ENCODE data around the gene CNPY1.

The CNPY1 gene

DNA sequence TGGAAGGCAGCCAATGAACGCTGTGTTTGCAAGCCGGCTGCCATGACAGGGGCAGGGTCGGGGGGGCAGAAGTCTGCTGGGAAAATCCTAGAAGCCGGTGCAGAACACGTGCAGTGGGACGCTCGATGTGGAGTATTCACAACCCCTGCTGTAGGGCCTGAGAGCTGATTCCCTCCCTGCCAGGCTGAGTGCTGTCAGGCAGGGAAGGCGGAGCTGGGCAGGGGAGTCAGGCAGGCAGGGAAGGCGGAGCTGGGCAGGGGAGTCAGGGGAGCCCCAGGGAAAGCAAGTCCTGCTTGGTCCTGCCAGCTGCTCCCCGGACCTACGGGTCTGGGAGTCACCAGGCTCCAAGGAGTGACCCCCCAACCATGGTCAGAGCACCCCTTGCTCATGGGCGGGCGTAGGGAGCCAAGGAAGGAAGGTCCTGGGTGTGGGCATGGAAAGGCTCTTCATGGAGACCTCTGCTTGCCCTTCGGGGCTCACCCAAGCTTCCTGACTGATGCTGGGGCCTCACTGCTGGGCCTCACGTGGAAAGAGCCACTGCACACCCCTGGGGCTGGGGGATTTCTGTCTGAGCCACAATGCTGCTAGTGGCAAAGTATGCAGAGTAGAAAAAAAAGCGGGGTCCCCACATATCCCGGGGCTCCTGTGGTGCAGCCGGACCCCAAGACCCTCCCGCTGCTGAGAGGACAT, 4.2 kb downstream of the CNPY1 start:
- Mint-ChIP-seq H3K27me3 (ENCODE audit: low read depth) (peaks cover 5% of the 10 kb centered on the region), H3K27ac (no peak overlapping the region), H3K4me3 (no peak overlapping the region), H3K36me3 (ENCODE audit: low read depth) (no peaks in the 10 kb centered on the region), H3K9me3 (no peaks in the 10 kb centered on the region), H3K4me1 (ENCODE audit: low read depth) (no peaks in the 10 kb centered on the region)
- DNase-seq (ENCODE audit: low spot score): no peak

- DNase-seq (ENCODE audit: low spot score): no peak
- peaks cover 17% of the 10 kb centered on the region for H3K27me3 Mint-ChIP-seq (ENCODE audit: low read depth)
- H3K27ac Mint-ChIP-seq: no peak overlapping the region
- no peaks in the 10 kb centered on the region for H3K36me3 Mint-ChIP-seq (ENCODE audit: low read depth)
- H3K4me1 Mint-ChIP-seq (ENCODE audit: low read depth): no peaks in the 10 kb centered on the region
- H3K4me3 Mint-ChIP-seq: no peak overlapping the region
- no peaks in the 10 kb centered on the region for H3K9me3 Mint-ChIP-seq
These were observed 5.8 kb downstream of the CNPY1 start for GRCh38 chr7:155540553-155540952.

- Mint-ChIP-seq H3K27ac (no peak overlapping the region), H3K9me3 (no peaks in the 10 kb centered on the region), H3K4me1 (ENCODE audit: low read depth) (peaks cover 3% of the 10 kb centered on the region), H3K27me3 (ENCODE audit: low read depth) (peaks cover 38% of the 10 kb centered on the region), H3K4me3 (no peak overlapping the region), H3K36me3 (ENCODE audit: low read depth) (no peaks in the 10 kb centered on the region)
- no peak for DNase-seq (ENCODE audit: low spot score)
These were observed 8.1 kb downstream of the CNPY1 start for GRCh38 chr7:155538293-155538692.

GRCh38 chr7:155536451-155536850, 9.9 kb downstream of the CNPY1 start:
- H3K4me3 Mint-ChIP-seq: no peak overlapping the region
- no peak overlapping the region for H3K27ac Mint-ChIP-seq
- peaks cover 55% of the 10 kb centered on the region for H3K27me3 Mint-ChIP-seq (ENCODE audit: low read depth)
- H3K36me3 Mint-ChIP-seq (ENCODE audit: low read depth): no peaks in the 10 kb centered on the region
- H3K4me1 Mint-ChIP-seq (ENCODE audit: low read depth): peaks cover 7% of the 10 kb centered on the region
- DNase-seq (ENCODE audit: low spot score): no peak
- H3K9me3 Mint-ChIP-seq: no peaks in the 10 kb centered on the region

DNA sequence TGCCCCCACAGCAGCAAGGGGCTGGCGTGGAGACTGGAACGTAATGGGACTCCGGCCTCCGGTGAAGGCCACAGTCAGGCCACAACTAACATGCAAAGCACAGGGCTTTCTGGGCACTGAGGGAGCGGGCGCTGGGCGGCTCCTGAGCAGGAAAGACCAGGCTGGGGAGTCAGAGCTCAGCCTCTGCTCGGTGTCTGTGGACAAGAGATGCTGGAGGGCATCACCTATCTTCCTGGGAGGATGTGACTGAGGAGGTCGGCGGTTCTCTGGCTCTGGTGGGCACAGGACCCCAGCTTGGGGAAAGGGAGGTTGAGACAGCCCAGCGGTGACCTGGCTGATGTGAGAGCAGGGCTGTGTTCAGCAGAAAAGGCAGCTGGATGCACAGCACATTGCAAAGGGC, 11.7 kb downstream of the CNPY1 start:
- no peak overlapping the region for H3K27ac Mint-ChIP-seq
- H3K27me3 Mint-ChIP-seq (ENCODE audit: low read depth): peaks cover 68% of the 10 kb centered on the region
- DNase-seq (ENCODE audit: low spot score): no peak
- H3K36me3 Mint-ChIP-seq (ENCODE audit: low read depth): no peaks in the 10 kb centered on the region
- peaks cover 7% of the 10 kb centered on the region for H3K4me1 Mint-ChIP-seq (ENCODE audit: low read depth)
- H3K4me3 Mint-ChIP-seq: no peak overlapping the region
- H3K9me3 Mint-ChIP-seq: no peaks in the 10 kb centered on the region

DNA sequence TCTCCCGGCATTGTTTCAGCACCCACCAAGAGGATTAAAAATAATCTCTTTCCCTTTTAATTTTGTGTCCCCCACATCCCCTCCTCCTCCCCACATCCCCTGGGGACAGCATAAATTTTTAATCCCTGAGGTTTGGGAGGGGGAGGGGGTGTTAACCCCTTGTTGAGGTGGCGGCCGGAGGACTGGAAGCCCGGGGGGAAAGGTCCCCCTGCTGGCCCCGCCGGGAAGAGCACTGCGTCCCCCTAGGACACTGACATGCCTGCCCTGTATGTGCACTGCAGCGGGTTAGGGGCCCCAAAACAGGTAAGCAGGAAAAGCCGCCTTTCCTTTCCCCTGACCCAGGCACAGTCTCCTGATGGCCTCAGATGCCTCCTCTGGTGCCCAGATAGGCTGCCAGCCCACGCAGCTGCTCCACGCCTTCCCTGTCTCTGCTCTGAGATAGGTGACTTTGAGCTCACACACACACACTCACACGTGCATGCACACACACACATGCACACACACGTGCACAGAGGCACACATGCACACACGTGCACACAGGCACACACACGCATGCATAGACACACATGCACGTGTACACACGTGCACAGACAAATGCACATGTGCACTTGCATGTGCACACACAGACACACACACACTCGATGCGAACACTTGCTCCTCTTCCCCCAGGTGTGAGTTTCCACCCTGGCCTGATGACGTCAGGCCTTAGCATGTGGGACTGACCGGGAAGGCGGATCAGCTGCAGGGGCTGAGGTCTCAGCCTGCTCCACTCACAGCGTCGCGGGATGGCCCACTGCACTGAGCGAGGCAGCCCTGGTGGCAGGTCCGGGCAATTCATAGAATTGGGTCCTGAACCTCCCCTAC, 12.3 kb downstream of the CNPY1 start:
- Mint-ChIP-seq H3K4me3 (peak overlapping the region; percentile 51), H3K27ac (no peak overlapping the region), H3K27me3 (ENCODE audit: low read depth) (peaks cover 68% of the 10 kb centered on the region), H3K36me3 (ENCODE audit: low read depth) (no peaks in the 10 kb centered on the region), H3K4me1 (ENCODE audit: low read depth) (peaks cover 7% of the 10 kb centered on the region), H3K9me3 (no peaks in the 10 kb centered on the region)
- DNase-seq (ENCODE audit: low spot score): no peak

GRCh38 chr7:155533120-155533826, 13.1 kb downstream of the CNPY1 start:
- Mint-ChIP-seq H3K4me1 (ENCODE audit: low read depth) (peaks cover 7% of the 10 kb centered on the region), H3K36me3 (ENCODE audit: low read depth) (no peaks in the 10 kb centered on the region), H3K27ac (no peak overlapping the region), H3K4me3 (peak overlapping the region; percentile 12), H3K27me3 (ENCODE audit: low read depth) (peaks cover 68% of the 10 kb centered on the region), H3K9me3 (no peaks in the 10 kb centered on the region)
- no peak for DNase-seq (ENCODE audit: low spot score)

DNA sequence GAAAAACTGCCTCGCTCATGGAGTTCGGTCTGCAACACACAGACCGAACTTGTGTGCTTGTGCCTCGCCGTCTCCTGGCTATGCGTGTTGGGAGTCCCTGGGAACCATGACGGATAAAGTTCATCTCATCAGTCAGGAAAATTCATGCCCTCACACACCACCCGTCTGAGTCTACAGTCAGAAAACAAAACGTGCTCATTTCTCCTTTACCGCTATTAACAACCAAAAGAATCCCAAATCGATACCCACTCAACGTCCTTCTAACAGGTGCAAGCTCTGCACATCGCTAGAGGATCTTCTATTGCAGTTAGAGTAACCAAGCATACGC, 13.6 kb downstream of the CNPY1 start:
- H3K36me3 Mint-ChIP-seq (ENCODE audit: low read depth): no peaks in the 10 kb centered on the region
- H3K27me3 Mint-ChIP-seq (ENCODE audit: low read depth): peaks cover 68% of the 10 kb centered on the region
- no peaks in the 10 kb centered on the region for H3K9me3 Mint-ChIP-seq
- H3K4me3 Mint-ChIP-seq: peak overlapping the region; percentile 12
- H3K27ac Mint-ChIP-seq: no peak overlapping the region
- no peak for DNase-seq (ENCODE audit: low spot score)
- peaks cover 7% of the 10 kb centered on the region for H3K4me1 Mint-ChIP-seq (ENCODE audit: low read depth)

DNA sequence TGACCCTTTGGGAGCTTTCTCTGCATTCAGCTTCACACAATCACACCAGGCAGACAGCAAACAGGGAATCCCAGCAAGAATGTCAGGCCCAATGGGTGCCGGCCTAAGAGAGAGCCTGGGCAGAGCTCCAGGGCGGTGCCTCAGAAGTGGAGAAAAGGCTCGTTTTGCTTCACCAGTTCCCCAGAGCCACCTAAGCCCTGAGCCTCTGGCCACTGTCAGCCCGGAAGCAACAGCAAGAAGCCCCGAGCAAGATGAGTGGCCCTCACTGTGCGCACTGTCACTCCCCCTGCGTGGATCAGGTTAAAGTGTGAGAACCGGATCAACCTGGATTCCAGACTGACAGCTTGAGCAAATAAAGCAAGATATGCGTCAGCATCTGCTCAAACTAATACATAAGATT, 14.7 kb downstream of the CNPY1 start:
- Mint-ChIP-seq H3K27me3 (ENCODE audit: low read depth) (peaks cover 65% of the 10 kb centered on the region), H3K4me3 (no peak overlapping the region), H3K36me3 (ENCODE audit: low read depth) (no peaks in the 10 kb centered on the region), H3K27ac (no peak overlapping the region), H3K9me3 (no peaks in the 10 kb centered on the region), H3K4me1 (ENCODE audit: low read depth) (peaks cover 7% of the 10 kb centered on the region)
- DNase-seq (ENCODE audit: low spot score): no peak

- Mint-ChIP-seq H3K9me3 (no peaks in the 10 kb centered on the region), H3K27me3 (ENCODE audit: low read depth) (peaks cover 62% of the 10 kb centered on the region), H3K36me3 (ENCODE audit: low read depth) (no peaks in the 10 kb centered on the region), H3K27ac (no peak overlapping the region), H3K4me3 (no peak overlapping the region), H3K4me1 (ENCODE audit: low read depth) (peaks cover 7% of the 10 kb centered on the region)
- no peak for DNase-seq (ENCODE audit: low spot score)
These were observed 15.8 kb downstream of the CNPY1 start for GRCh38 chr7:155530601-155531000.

GRCh38 chr7:155529845-155530244, 16.5 kb downstream of the CNPY1 start:
- H3K36me3 Mint-ChIP-seq (ENCODE audit: low read depth): no peaks in the 10 kb centered on the region
- H3K4me1 Mint-ChIP-seq (ENCODE audit: low read depth): peaks cover 7% of the 10 kb centered on the region
- no peak for DNase-seq (ENCODE audit: low spot score)
- H3K9me3 Mint-ChIP-seq: no peaks in the 10 kb centered on the region
- no peak overlapping the region for H3K4me3 Mint-ChIP-seq
- peaks cover 55% of the 10 kb centered on the region for H3K27me3 Mint-ChIP-seq (ENCODE audit: low read depth)
- H3K27ac Mint-ChIP-seq: no peak overlapping the region

GRCh38 chr7:155529346-155529745, 17.0 kb downstream of the CNPY1 start:
- Mint-ChIP-seq H3K4me3 (no peak overlapping the region), H3K36me3 (ENCODE audit: low read depth) (no peaks in the 10 kb centered on the region), H3K27me3 (ENCODE audit: low read depth) (peaks cover 50% of the 10 kb centered on the region), H3K9me3 (no peaks in the 10 kb centered on the region), H3K4me1 (ENCODE audit: low read depth) (peaks cover 7% of the 10 kb centered on the region), H3K27ac (no peak overlapping the region)
- DNase-seq (ENCODE audit: low spot score): no peak

- H3K36me3 Mint-ChIP-seq (ENCODE audit: low read depth): no peaks in the 10 kb centered on the region
- H3K4me3 Mint-ChIP-seq: no peak overlapping the region
- H3K27me3 Mint-ChIP-seq (ENCODE audit: low read depth): peaks cover 35% of the 10 kb centered on the region
These were observed 18.7 kb downstream of the CNPY1 start for GRCh38 chr7:155527664-155528063.

GRCh38 chr7:155526225-155526624, 20.1 kb downstream of the CNPY1 start:
- Mint-ChIP-seq H3K9me3 (no peaks in the 10 kb centered on the region), H3K27me3 (ENCODE audit: low read depth) (peaks cover 21% of the 10 kb centered on the region), H3K4me1 (ENCODE audit: low read depth) (no peaks in the 10 kb centered on the region), H3K4me3 (no peak overlapping the region), H3K36me3 (ENCODE audit: low read depth) (no peaks in the 10 kb centered on the region), H3K27ac (no peak overlapping the region)
- no peak for DNase-seq (ENCODE audit: low spot score)

More at GRCh38 chr7:155527664-155528063, 18.7 kb downstream of the CNPY1 start:
- Mint-ChIP-seq H3K9me3 (no peaks in the 10 kb centered on the region), H3K4me1 (ENCODE audit: low read depth) (peaks cover under 1% of the 10 kb centered on the region), H3K27ac (no peak overlapping the region)
- no peak for DNase-seq (ENCODE audit: low spot score)
